K562 (cell line): Measurements from ENCODE around the gene CDK5R1.

ENCODE experiments used
- BRD4 ChIP-seq: fragments of 200-600 bp; sonication (generic); IDR thresholded peaks from 2 replicates; pipeline ENCODE4 v1.6.1; 2017; ENCODE audit warnings: inconsistent platforms
- FOS ChIP-seq: IDR thresholded peaks from 3 replicates; pipeline ENCODE4 v1.6.1; 2011; ENCODE audit not compliant: insufficient read length; ENCODE audit errors: extremely low read depth
- KDM1A ChIP-seq, 2 experiments: fragments of 450-650 bp; IDR thresholded peaks; 2 replicates each; pipeline ENCODE4 v1.6.1; 2016; ENCODE audit warnings: mild to moderate bottlenecking in 2 of 2
- MAZ ChIP-seq, 2 experiments: fragments of 450-650 bp in 1 of 2; sonication (generic) in 1 of 2; formaldehyde crosslinking; IDR thresholded peaks in 1 of 2; conservative IDR thresholded peaks in 1 of 2; 2 replicates each; pipeline versions ENCODE4 v1.4.0 to v1.5.0; 2020; ENCODE audit warnings: mild to moderate bottlenecking in 1 of 2, missing genetic modification reagents in 1 of 2
- NKRF ChIP-seq: fragments of 450-650 bp; IDR thresholded peaks from 2 replicates; pipeline ENCODE4 v1.6.1; 2016; ENCODE audit warnings: borderline replicate concordance
- RFX5 ChIP-seq: IDR thresholded peaks from 2 replicates; pipeline ENCODE4 v1.6.1; 2011; ENCODE audit warnings: low read depth, mild to moderate bottlenecking, improper control_type of control experiment, low read length

GRCh38 chr17:32513579-32513978 is 26.8 kb downstream of the CDK5R1 start:
- TF ChIP-seq BRD4 (no peak), NKRF (no peak), FOS (no peak), RFX5 (no peak), MAZ (CRISPR knock-in tag; conservative IDR thresholded peaks at IDR 0.05 in 1 of 2, IDR thresholded peaks at IDR 0.05 in 1 of 2) (no peak), KDM1A (IDR thresholded peaks at IDR 0.05) (no peak)
